Coronary artery (tissue), 2 donors: ENCODE data around the gene FLT3LG.

Source experiments
- DNase-seq: peaks from one replicate; pipeline ENCODE4 v3.0.0-alpha.2; 2017; ENCODE audit warnings: low spot score
- H3K27ac ChIP-seq, 2 donors: fragments of 200-600 bp; sonication (generic); one replicate each; pipeline ENCODE4 v1.5.1; 2016 to 2019
- H3K4me3 ChIP-seq: fragments of 200-600 bp; sonication (generic); 2 replicates; pipeline ENCODE4 v1.5.1; 2016; ENCODE audit warnings: mild to moderate bottlenecking, moderate library complexity
- TF ChIP-seq, protein P1 (sequence below): fragments of 200-600 bp; sonication (generic); IDR thresholded peaks from one replicate; pipeline ENCODE4 v1.5.1; 2019; ENCODE audit warnings: antibody characterized with exemption

FLT3LG gene

DNA sequence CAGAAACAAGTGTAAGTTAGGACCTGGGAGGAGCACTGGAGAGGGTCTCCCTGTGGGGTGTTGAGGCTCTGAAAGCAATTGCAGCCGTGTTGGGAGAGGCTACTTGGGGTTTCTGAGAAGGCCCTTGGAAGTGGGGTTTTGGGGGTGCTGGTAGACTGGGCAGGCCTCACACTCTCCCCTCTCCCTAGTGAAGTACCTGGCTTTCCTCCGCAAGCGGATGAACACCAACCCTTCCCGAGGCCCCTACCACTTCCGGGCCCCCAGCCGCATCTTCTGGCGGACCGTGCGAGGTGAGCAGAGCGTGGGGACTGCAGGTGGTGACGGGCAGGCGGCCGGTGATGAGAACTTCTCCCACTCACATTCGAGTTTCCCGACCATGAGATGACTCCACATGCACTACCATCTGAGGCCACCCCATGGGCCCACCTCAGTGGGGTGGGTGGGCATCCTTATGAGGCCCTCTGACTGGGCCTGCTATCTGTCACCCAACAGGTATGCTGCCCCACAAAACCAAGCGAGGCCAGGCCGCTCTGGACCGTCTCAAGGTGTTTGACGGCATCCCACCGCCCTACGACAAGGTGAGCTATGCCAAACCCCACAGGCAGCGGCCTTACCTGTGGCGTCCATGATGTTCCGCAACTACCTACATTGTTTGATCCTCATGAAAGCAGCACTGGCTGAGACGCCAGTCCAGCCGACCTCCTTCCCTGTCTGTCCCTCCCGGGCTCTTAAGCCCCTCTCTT is 16.4 kb downstream of the FLT3LG start:
- H3K4me3 ChIP-seq = peak overlapping the region; percentile 97
- H3K27ac ChIP-seq = peak overlapping the region in 1 of 2 donors; percentile 96
- TF ChIP-seq, protein P1, sequence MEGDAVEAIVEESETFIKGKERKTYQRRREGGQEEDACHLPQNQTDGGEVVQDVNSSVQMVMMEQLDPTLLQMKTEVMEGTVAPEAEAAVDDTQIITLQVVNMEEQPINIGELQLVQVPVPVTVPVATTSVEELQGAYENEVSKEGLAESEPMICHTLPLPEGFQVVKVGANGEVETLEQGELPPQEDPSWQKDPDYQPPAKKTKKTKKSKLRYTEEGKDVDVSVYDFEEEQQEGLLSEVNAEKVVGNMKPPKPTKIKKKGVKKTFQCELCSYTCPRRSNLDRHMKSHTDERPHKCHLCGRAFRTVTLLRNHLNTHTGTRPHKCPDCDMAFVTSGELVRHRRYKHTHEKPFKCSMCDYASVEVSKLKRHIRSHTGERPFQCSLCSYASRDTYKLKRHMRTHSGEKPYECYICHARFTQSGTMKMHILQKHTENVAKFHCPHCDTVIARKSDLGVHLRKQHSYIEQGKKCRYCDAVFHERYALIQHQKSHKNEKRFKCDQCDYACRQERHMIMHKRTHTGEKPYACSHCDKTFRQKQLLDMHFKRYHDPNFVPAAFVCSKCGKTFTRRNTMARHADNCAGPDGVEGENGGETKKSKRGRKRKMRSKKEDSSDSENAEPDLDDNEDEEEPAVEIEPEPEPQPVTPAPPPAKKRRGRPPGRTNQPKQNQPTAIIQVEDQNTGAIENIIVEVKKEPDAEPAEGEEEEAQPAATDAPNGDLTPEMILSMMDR = no peak
- DNase-seq = no peak

GRCh38 chr19:49491030-49491803 is 17.2 kb downstream of the FLT3LG start:
- TF ChIP-seq, protein P1 = no peak
- no peak for DNase-seq
- no peak overlapping the region for H3K4me3 ChIP-seq
- H3K27ac ChIP-seq = peak overlapping the region in 1 of 2 donors; percentile 27

DNA sequence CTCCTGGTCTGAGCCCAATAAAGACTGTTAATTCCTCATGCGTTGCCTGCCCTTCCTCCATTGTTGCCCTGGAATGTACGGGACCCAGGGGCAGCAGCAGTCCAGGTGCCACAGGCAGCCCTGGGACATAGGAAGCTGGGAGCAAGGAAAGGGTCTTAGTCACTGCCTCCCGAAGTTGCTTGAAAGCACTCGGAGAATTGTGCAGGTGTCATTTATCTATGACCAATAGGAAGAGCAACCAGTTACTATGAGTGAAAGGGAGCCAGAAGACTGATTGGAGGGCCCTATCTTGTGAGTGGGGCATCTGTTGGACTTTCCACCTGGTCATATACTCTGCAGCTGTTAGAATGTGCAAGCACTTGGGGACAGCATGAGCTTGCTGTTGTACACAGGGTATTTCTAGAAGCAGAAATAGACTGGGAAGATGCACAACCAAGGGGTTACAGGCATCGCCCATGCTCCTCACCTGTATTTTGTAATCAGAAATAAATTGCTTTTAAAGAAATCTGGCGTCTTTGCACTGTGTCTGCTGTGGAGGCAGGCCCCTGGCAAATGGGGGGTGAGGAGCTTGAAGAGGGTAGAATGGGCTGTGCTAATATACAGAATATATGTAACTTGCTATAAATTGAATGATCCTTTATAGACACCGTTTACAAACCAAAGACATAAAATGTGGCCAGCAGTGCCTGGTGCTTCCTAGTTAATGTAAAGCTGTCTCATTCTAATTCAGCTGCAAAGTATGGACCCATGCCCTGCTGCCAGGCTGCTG is 18.0 kb downstream of the FLT3LG start:
- DNase-seq = no peak
- Histone ChIP-seq H3K27ac (no peak overlapping the region), H3K4me3 (no peak overlapping the region)
- TF ChIP-seq, protein P1 = no peak

- no peak overlapping the region for H3K27ac ChIP-seq
- H3K4me3 ChIP-seq = no peak overlapping the region
- TF ChIP-seq, protein P1 = no peak
- DNase-seq = no peak
Measured at GRCh38 chr19:49492573-49493405, 18.8 kb downstream of the FLT3LG start.

DNA sequence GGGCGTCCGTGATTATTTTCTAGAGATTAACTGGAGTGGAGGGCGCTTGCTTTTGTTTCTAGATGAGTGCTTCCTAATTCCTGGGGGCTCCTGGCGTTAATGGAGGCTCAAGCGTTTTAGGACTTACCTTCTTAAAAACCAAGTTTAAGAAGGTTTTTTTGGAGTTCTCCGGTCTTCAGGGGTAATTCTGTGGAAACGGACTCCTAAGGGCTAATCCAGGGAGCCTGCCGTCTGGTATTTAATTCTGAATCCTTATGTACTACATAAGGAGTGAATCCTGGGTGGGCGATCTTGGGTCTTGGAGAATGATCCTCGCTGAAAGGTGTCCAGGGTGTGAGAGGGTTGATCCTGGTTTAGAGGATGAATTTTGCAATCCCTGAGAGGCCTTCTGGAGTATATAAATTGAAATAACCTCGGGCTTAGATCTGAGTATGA is 22.6 kb downstream of the FLT3LG start:
- TF ChIP-seq, protein P1 = no peak
- Histone ChIP-seq H3K27ac (peak overlapping the region; percentile 86 to 95), H3K4me3 (peak overlapping the region; percentile 84)
- no peak for DNase-seq

GRCh38 chr19:49497047-49497788 is 23.2 kb downstream of the FLT3LG start:
- TF ChIP-seq, protein P1 = no peak

More at GRCh38 chr19:49497047-49497788, 23.2 kb downstream of the FLT3LG start:
- peak overlapping the region; percentile 84 for H3K4me3 ChIP-seq
- H3K27ac ChIP-seq = peak overlapping the region; percentile 86 to 95
- no peak for DNase-seq
